Measurements from ENCODE around the gene CD33. TPM values are rescaled to one million over a fixed set of nuclear protein-coding genes. Genes with fewer than 3 reads are reported as not detected.

Gene CD33
- total RNA-seq, 1 donor from 2014 or later = not detected

DNA sequence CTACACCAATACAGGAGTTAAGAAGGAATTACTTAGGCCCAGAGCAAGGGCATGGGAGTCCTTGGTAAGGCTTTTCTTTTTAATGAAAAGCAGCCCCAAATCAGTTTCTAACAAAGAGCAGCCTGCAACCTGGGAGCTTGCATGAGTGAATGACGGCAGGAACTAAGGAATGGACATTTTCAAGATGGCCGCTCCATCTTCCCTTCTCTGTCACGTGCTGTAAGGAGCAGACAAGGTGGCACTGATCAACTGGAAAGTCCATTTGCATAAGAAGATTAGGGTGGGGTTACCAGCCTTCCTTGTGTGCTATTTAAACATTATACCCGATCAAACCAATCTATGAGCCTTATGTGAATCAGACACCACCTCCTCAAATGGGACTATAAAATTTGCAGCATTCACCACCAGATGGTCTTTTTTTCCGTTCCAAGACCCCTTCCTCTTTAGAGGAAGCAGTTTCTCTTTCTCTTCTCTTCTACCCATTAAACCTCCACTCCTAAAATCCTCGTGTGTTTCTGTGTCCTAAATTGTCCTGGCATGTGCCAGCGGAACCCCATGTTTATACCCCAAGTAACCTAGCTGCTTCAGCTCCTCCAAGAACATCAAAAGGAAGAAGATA lies 23.2 kb downstream of the CD33 start:
- DNase-seq = no peak
- Mint-ChIP-seq H3K9me3 (ENCODE audit: unreplicated experiment) (peaks cover 2% of the 10 kb centered on the region), H3K4me3 (ENCODE audit: unreplicated experiment) (no peak overlapping the region), H3K4me1 (ENCODE audit: low read depth, unreplicated experiment) (no peaks in the 10 kb centered on the region), H3K27ac (ENCODE audit: unreplicated experiment) (no peak overlapping the region), H3K27me3 (ENCODE audit: unreplicated experiment) (no peaks in the 10 kb centered on the region), H3K36me3 (ENCODE audit: unreplicated experiment) (peaks cover 3% of the 10 kb centered on the region)
- TF ChIP-seq, protein P1, sequence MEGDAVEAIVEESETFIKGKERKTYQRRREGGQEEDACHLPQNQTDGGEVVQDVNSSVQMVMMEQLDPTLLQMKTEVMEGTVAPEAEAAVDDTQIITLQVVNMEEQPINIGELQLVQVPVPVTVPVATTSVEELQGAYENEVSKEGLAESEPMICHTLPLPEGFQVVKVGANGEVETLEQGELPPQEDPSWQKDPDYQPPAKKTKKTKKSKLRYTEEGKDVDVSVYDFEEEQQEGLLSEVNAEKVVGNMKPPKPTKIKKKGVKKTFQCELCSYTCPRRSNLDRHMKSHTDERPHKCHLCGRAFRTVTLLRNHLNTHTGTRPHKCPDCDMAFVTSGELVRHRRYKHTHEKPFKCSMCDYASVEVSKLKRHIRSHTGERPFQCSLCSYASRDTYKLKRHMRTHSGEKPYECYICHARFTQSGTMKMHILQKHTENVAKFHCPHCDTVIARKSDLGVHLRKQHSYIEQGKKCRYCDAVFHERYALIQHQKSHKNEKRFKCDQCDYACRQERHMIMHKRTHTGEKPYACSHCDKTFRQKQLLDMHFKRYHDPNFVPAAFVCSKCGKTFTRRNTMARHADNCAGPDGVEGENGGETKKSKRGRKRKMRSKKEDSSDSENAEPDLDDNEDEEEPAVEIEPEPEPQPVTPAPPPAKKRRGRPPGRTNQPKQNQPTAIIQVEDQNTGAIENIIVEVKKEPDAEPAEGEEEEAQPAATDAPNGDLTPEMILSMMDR (IDR thresholded peaks at IDR 0.05; ENCODE audit: partially characterized antibody, unreplicated experiment) = no peak

DNA sequence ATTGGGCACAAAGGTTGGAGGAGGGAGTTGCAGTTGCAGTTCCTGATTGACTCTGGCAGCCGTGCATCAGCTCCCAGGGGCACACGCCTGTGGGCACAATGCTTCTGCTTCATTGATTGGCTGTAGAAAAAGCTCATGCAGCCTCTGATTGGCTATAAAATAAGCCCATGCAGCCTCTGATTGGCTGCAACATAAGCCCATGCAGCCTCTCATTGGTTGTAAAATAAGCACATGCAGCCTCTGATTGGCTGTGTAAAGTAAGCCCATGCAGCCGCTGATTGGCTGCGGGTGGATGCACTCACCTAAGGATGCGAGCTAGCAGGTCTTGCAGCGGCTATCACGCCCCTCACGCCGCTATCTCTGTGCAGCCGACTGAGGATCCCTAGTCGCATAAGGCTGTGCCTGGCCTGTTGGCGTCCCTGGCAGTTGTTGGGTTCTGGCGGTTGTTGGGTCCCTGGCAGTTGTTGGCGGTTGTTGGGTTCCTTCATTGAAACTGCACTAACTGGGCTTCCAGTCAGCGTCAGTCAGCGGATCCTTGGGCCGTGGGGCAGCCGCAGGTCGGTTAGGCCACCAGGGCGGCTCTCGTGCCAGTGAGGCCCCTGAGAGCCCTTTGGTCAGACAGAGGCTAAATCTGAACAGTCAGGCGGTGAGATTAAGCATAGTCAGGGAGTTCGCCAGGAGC lies 26.0 kb downstream of the CD33 start, which contains the start of gene SIGLECL1:
TSS of gene SIGLECL1 (plus strand) at position 295 of the 682 bp plus-strand sequence. CDS start 12,993 bp downstream, outside the sequence.
- no peak for DNase-seq
- Mint-ChIP-seq H3K4me3 (ENCODE audit: unreplicated experiment) (no peak within 1 kb of the TSS), H3K27me3 (ENCODE audit: unreplicated experiment) (no peaks in the 10 kb centered on the region), H3K27ac (ENCODE audit: unreplicated experiment) (no peak within 1 kb of the TSS), H3K4me1 (ENCODE audit: low read depth, unreplicated experiment) (no peaks in the 10 kb centered on the region), H3K36me3 (ENCODE audit: unreplicated experiment) (no peaks in the 10 kb centered on the region), H3K9me3 (ENCODE audit: unreplicated experiment) (no peaks in the 10 kb centered on the region)
- TF ChIP-seq, protein P1 (IDR thresholded peaks at IDR 0.05; ENCODE audit: partially characterized antibody, unreplicated experiment) = no peak

DNA sequence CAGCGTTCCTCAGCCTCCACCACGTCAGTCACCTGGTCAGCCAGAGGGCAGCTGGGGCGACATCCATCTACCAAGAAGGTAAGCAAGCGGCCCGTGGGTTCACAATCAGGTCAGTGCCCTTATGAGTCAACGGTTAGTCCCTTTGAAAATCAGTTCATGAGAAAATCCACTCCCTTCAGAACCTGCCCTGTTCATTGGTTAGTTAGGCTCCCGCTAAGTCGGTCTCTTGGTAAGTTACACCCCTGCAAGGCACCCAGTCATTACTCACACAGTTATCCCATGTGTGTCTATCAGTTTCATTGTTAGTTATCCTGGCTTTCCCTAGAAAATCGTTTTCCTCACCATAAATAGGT lies 26.6 kb downstream of the CD33 start:
- Mint-ChIP-seq H3K27me3 (ENCODE audit: unreplicated experiment) (no peaks in the 10 kb centered on the region), H3K4me3 (ENCODE audit: unreplicated experiment) (no peak overlapping the region), H3K36me3 (ENCODE audit: unreplicated experiment) (no peaks in the 10 kb centered on the region), H3K4me1 (ENCODE audit: low read depth, unreplicated experiment) (no peaks in the 10 kb centered on the region), H3K9me3 (ENCODE audit: unreplicated experiment) (no peaks in the 10 kb centered on the region), H3K27ac (ENCODE audit: unreplicated experiment) (no peak overlapping the region)
- TF ChIP-seq, protein P1 (IDR thresholded peaks at IDR 0.05; ENCODE audit: partially characterized antibody, unreplicated experiment) = no peak
- DNase-seq = no peak

DNA sequence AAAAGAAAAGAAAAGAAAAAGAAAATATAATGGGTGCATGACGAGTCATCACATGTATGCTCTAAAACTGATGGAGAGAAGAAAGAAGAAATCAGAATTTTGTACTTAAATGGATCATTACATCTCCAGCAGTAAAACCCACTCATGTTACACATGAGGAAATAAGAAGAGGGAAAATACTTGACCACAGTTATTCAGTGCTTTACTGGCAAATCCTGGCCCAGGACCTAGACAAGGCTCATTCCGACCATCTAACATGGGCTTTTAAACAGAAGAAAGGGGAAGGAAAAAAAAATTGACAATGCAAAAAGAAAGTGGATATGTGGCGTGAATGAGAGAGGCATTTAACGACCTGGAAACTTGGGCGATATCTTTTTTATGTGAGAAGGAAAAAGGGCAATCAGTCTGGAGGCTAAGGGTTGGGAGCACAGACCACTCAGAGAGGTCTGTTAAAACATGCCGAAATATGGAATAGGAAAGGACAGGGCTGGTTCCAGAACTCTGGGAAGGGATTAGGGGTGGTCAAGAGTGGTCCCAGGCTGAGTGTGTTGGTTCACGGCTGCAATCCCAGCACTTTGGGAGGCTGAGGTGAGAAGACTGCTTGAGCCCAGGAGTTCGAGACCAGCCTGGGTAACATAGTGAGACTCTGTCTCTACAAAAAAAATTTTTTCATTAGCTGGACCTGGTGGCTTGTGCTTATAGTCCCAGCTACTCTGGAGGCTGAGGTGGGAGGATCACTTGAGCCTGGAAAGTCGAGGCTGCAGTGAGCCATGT lies 27.6 kb downstream of the CD33 start:
- H3K9me3 Mint-ChIP-seq (ENCODE audit: unreplicated experiment) = peaks cover 1% of the 10 kb centered on the region

More for the DNA sequence above, 27.6 kb downstream of the CD33 start:
- Mint-ChIP-seq H3K4me3 (ENCODE audit: unreplicated experiment) (no peak overlapping the region), H3K27me3 (ENCODE audit: unreplicated experiment) (no peaks in the 10 kb centered on the region), H3K36me3 (ENCODE audit: unreplicated experiment) (no peaks in the 10 kb centered on the region), H3K27ac (ENCODE audit: unreplicated experiment) (no peak overlapping the region), H3K4me1 (ENCODE audit: low read depth, unreplicated experiment) (no peaks in the 10 kb centered on the region)
- TF ChIP-seq, protein P1 (IDR thresholded peaks at IDR 0.05; ENCODE audit: partially characterized antibody, unreplicated experiment) = no peak
- no peak for DNase-seq

All from glutamatergic neuron (in vitro differentiated cells).